ENCODE data around the gene CALN1. TPM values are rescaled to one million over a fixed set of nuclear protein-coding genes. Genes with fewer than 3 reads are reported as not detected.
"Not testable (repeated sequence)": the region's sequence is repeated elsewhere in the genome, so short reads cannot be mapped to it uniquely, and the experiment has no call there.

Gene CALN1
- total and polyA plus RNA-seq, 4 donors = 0.02 to 0.91 (median 0.03) TPM

DNA sequence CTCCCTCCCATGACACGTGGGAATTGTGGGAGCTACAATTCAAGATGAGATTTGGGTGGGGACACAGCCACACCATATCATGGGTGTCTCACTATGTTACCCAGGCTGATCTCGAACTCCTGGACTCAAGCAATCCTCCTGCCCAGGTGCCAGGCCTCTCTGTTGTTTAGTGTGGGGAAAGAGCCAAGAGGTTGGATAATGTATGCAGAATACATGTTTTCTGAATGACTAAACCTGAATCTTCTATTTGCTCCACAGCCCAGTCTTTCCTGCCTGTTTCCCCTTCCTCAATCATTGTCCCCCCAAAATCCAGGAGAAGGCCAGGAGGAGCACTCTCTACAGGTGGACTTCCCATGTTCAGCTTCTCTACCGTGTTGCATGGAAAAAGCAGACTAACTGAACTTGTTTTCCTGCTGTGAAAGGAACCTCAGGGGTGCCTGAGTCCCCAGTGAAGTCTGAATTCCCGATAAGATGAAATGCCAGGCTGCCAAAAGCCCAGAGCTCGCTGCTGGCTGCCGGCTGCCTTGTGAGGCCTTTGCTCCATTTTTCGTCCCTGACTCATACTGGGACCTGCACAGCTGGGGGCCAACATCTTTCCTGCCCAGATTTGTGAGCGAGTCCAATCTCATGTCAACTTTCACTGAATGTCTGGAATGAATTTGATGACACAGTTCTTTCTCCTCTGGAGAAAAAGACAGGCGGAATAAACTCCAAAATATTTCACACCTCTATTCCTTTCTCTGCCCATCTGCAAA is 588.0 kb downstream of the CALN1 start:
- peaks cover 0 to 7% (median 0%) of the 10 kb centered on the region in 4 donors for H3K9me3 ChIP-seq (ENCODE audit: control insufficient read depth in 4 of 4, insufficient read depth in 3 of 4, low read length in 3 of 4)
- no peaks in the 10 kb centered on the region for H3K36me3 ChIP-seq (ENCODE audit: control insufficient read depth in 4 of 4, insufficient read depth in 4 of 4, low read length in 4 of 4)
- H3K27me3 ChIP-seq (ENCODE audit: control insufficient read depth in 3 of 3, insufficient read depth in 3 of 3, low read length in 2 of 3) = no peaks in the 10 kb centered on the region
- no peaks in the 10 kb centered on the region for H3K4me1 ChIP-seq (ENCODE audit: control insufficient read depth in 5 of 5, insufficient read depth in 5 of 5, low read length in 5 of 5)
- 79 to 87% methylated on average over 9 of the region's 9 CpGs for WGBS, 2 donors
- no peak for ATAC-seq (ENCODE audit: insufficient read depth, low FRiP score)
- TF ChIP-seq, protein P1, sequence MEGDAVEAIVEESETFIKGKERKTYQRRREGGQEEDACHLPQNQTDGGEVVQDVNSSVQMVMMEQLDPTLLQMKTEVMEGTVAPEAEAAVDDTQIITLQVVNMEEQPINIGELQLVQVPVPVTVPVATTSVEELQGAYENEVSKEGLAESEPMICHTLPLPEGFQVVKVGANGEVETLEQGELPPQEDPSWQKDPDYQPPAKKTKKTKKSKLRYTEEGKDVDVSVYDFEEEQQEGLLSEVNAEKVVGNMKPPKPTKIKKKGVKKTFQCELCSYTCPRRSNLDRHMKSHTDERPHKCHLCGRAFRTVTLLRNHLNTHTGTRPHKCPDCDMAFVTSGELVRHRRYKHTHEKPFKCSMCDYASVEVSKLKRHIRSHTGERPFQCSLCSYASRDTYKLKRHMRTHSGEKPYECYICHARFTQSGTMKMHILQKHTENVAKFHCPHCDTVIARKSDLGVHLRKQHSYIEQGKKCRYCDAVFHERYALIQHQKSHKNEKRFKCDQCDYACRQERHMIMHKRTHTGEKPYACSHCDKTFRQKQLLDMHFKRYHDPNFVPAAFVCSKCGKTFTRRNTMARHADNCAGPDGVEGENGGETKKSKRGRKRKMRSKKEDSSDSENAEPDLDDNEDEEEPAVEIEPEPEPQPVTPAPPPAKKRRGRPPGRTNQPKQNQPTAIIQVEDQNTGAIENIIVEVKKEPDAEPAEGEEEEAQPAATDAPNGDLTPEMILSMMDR (IDR thresholded peaks at IDR 0.05; ENCODE audit: control extremely low read depth, extremely low read depth) = no peak
- no peak overlapping the region for H3K9ac ChIP-seq (ENCODE audit: insufficient read depth in 1 of 2, low read length in 2 of 2)
- DNase-seq = no peak
- H3K27ac ChIP-seq (ENCODE audit: low read depth in 1 of 2, low read length in 1 of 2) = no peak overlapping the region
- no peak overlapping the region for H3K4me3 ChIP-seq

DNA sequence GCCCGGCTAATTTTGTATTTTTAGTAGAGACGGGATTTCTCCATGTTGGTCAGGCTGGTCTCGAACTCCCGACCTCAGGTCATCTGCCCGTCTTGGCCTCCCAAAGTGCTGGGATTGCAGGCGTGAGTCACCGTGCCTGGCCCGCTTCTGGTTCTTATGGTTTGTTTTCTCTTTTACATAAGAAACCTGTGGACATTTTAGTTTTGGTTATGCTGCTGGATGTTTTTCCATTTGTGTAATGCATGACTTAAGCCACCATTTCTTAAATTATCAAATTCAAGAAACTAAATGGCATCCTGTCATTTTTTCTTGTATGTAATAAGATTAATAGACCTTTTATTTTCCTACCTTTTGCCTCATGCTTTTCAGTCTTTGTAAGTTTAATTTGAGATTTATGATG is 589.7 kb downstream of the CALN1 start:
- WGBS, 2 donors = 94 to 99% methylated on average over 8 of the region's 8 CpGs
- DNase-seq; ATAC-seq (ENCODE audit: insufficient read depth, low FRiP score); H3K4me1 ChIP-seq (ENCODE audit: control insufficient read depth in 5 of 5, insufficient read depth in 5 of 5, low read length in 5 of 5); H3K9ac ChIP-seq (ENCODE audit: insufficient read depth in 1 of 2, low read length in 2 of 2); H3K36me3 ChIP-seq (ENCODE audit: control insufficient read depth in 4 of 4, insufficient read depth in 4 of 4, low read length in 4 of 4); H3K4me3 ChIP-seq; H3K27ac ChIP-seq (ENCODE audit: low read depth in 1 of 2, low read length in 1 of 2); H3K27me3 ChIP-seq (ENCODE audit: control insufficient read depth in 3 of 3, insufficient read depth in 3 of 3, low read length in 2 of 3); H3K9me3 ChIP-seq (ENCODE audit: control insufficient read depth in 4 of 4, insufficient read depth in 3 of 4, low read length in 3 of 4): not testable (repeated sequence)

DNA sequence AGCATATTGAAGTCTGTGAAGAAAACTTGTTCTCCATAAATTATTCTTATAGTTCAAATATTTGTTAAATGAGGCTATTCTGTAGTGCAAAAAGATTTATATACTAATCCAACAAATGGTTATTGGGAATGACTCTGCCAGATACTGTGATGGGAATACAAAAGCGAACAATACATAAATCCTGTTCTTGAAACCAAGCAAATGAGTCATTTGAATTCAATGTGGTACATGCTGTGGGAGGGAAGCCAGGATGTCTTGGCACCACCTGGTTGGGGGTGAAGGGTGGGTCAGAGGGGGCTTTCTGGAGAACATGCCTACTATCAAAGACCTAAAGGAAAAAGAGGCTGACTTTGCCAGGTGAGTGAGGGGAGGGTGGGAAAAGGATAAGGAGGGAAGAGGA is 594.2 kb downstream of the CALN1 start:
- Histone ChIP-seq H3K9ac (ENCODE audit: insufficient read depth in 1 of 2, low read length in 2 of 2) (no peak overlapping the region), H3K4me1 (ENCODE audit: control insufficient read depth in 5 of 5, insufficient read depth in 5 of 5, low read length in 5 of 5) (no peaks in the 10 kb centered on the region), H3K27ac (ENCODE audit: low read depth in 1 of 2, low read length in 1 of 2) (no peak overlapping the region), H3K36me3 (ENCODE audit: control insufficient read depth in 4 of 4, insufficient read depth in 4 of 4, low read length in 4 of 4) (no peaks in the 10 kb centered on the region), H3K4me3 (no peak overlapping the region), H3K9me3 (ENCODE audit: control insufficient read depth in 4 of 4, insufficient read depth in 3 of 4, low read length in 3 of 4) (peaks cover 0 to 3% (median 0%) of the 10 kb centered on the region in 4 donors), H3K27me3 (ENCODE audit: control insufficient read depth in 3 of 3, insufficient read depth in 3 of 3, low read length in 2 of 3) (no peaks in the 10 kb centered on the region)
- TF ChIP-seq, protein P1 (IDR thresholded peaks at IDR 0.05; ENCODE audit: control extremely low read depth, extremely low read depth) = no peak
- WGBS, 2 donors = 90 to 97% methylated on average over 1 of the region's 1 CpG
- no peak for DNase-seq
- ATAC-seq (ENCODE audit: insufficient read depth, low FRiP score) = no peak

DNA sequence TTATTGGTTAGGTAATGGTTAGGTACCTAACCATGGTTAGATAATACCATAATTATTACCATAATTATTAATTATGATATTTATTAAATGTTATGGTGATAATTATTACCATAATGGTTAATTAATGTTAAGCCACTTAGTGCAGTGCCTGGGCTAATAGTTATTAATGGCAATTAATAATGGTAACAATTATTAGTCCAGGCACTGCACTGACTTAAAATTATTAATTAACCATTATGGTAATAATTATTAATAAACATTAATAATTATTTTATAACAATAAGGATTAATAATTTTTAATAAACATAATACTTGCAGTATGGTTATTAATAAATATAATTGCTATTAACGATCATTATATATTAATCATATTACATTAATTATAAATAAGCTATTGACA is 604.0 kb downstream of the CALN1 start:
- H3K27ac ChIP-seq (ENCODE audit: low read depth in 1 of 2, low read length in 1 of 2) = no peak overlapping the region
- H3K27me3 ChIP-seq (ENCODE audit: control insufficient read depth in 3 of 3, insufficient read depth in 3 of 3, low read length in 2 of 3) = no peaks in the 10 kb centered on the region
- 57 to 100% methylated on average over 1 of the region's 1 CpG for WGBS, 2 donors
- no peaks in the 10 kb centered on the region for H3K36me3 ChIP-seq (ENCODE audit: control insufficient read depth in 4 of 4, insufficient read depth in 4 of 4, low read length in 4 of 4)
- ATAC-seq (ENCODE audit: insufficient read depth, low FRiP score) = no peak
- H3K4me3 ChIP-seq = no peak overlapping the region
- no peak for DNase-seq
- TF ChIP-seq, protein P1 (IDR thresholded peaks at IDR 0.05; ENCODE audit: control extremely low read depth, extremely low read depth) = no peak
- H3K9me3 ChIP-seq (ENCODE audit: control insufficient read depth in 4 of 4, insufficient read depth in 3 of 4, low read length in 3 of 4) = peaks cover 0 to 8% (median 4%) of the 10 kb centered on the region in 4 donors
- H3K4me1 ChIP-seq (ENCODE audit: control insufficient read depth in 5 of 5, insufficient read depth in 5 of 5, low read length in 5 of 5) = no peaks in the 10 kb centered on the region
- no peak overlapping the region for H3K9ac ChIP-seq (ENCODE audit: insufficient read depth in 1 of 2, low read length in 2 of 2)
